Embryonic facial prominence (tissue), 1 donor: ENCODE measurements around the gene ABCA2.

Experiments
- DNase-seq: peaks from one replicate; pipeline ENCODE4 v3.0.0-alpha.2; 2016; ENCODE audit errors: extremely low spot score

The ABCA2 gene

GRCh38 chr9:136963751-136964150 is 64.3 kb downstream of the ABCA2 start:
- no peak for DNase-seq

- no peak for DNase-seq
Observed at GRCh38 chr9:136963341-136963740, 64.7 kb downstream of the ABCA2 start.

- DNase-seq: no peak
Observed at GRCh38 chr9:136962701-136963248, 65.3 kb downstream of the ABCA2 start.

- DNase-seq: no peak
Observed at GRCh38 chr9:136962163-136962562, 65.9 kb downstream of the ABCA2 start.

GRCh38 chr9:136961279-136962065 is 66.6 kb downstream of the ABCA2 start:
- no peak for DNase-seq

GRCh38 chr9:136960938-136961275 is 67.1 kb downstream of the ABCA2 start:
- DNase-seq: no peak

GRCh38 chr9:136960212-136960937 is 67.7 kb downstream of the ABCA2 start:
- no peak for DNase-seq

GRCh38 chr9:136958898-136959850 is 68.9 kb downstream of the ABCA2 start:
- no peak for DNase-seq

- no peak for DNase-seq
Observed at GRCh38 chr9:136958473-136958872, 69.6 kb downstream of the ABCA2 start.

- no peak for DNase-seq
Observed at GRCh38 chr9:136957901-136958300, 70.1 kb downstream of the ABCA2 start.

- DNase-seq: no peak
Observed at GRCh38 chr9:136957461-136957860, 70.6 kb downstream of the ABCA2 start.
